ENCODE measurements around the gene LEAP2. TPM values are rescaled to one million over a fixed set of nuclear protein-coding genes. Genes with fewer than 3 reads are reported as not detected.

LEAP2 gene
- total and polyA plus RNA-seq, 2 of the 4 experiments (the other 2 are of a cell fraction) = under 0.01 to 0.36 TPM

GRCh38 chr5:132826424-132827082 lies 46.9 kb upstream of the LEAP2 start:
- Histone ChIP-seq H3K27ac (ENCODE audit: insufficient read depth, low read length) (no peak overlapping the region), H3K9me1 (ENCODE audit: insufficient read depth, low read length) (peaks cover 4% of the 10 kb centered on the region; the same call in 1 of the 2 replicates), H2AK9ac (replicated peaks; ENCODE audit: low read depth, low read length, poor library complexity) (peak overlapping the region; percentile 75), H3K14ac (replicated peaks; ENCODE audit: low read depth, low read length) (0 out of 2 replicates have a peak overlapping the region, but pooled peaks have one; percentile 52), H3K56ac (ENCODE audit: extremely low read depth, insufficient read depth, low read length) (peak overlapping the region; percentile 4; the same call in 1 of the 2 replicates), H3K4me2 (ENCODE audit: low read depth, low read length) (no peak overlapping the region), H3K23ac (ENCODE audit: low read depth, low read length) (peak overlapping the region; percentile 32; the same call in 1 of the 2 replicates), H3K9me3 (ENCODE audit: control insufficient read depth, insufficient read depth, low read length) (no peaks in the 10 kb centered on the region), H2AFZ (replicated peaks; ENCODE audit: low read length, poor library complexity) (no peak overlapping the region), H3K18ac (ENCODE audit: low read depth, low read length) (no peak overlapping the region), H3K4me3 (ENCODE audit: insufficient read depth, low read depth, low read length) (no peak overlapping the region), H3K36me3 (ENCODE audit: control insufficient read depth, insufficient read depth, low read length) (peaks cover 6% of the 10 kb centered on the region; the same call in 1 of the 2 replicates), H2BK15ac (ENCODE audit: low read depth, low read length) (no peak overlapping the region), H2BK120ac (ENCODE audit: low read depth, low read length) (no peak overlapping the region), H3K4ac (ENCODE audit: low read depth, low read length) (peak overlapping the region; percentile 16; the same call in 1 of the 2 replicates), H3K79me1 (ENCODE audit: low read depth in 1 of 2, low read length in 2 of 2) (peaks cover 13 to 32% of the 10 kb centered on the region in 2 experiments; a peak in 3 of 4 replicates), H3K9ac (ENCODE audit: low read depth, low read length) (no peak overlapping the region), H2BK5ac (ENCODE audit: low read depth, low read length, poor library complexity, severe bottlenecking) (no peak overlapping the region), H3K27me3 (ENCODE audit: control insufficient read depth, insufficient read depth, low read length) (no peaks in the 10 kb centered on the region), H2AK5ac (ENCODE audit: low read depth, low read length) (no peak overlapping the region), H4K8ac (ENCODE audit: low read depth in 2 of 2, low read length in 2 of 2) (no peak overlapping the region), H3K4me1 (ENCODE audit: control insufficient read depth, insufficient read depth, low read length) (peaks cover 7% of the 10 kb centered on the region; the same call in 1 of the 2 replicates), H2BK20ac (ENCODE audit: low read depth, low read length) (no peak overlapping the region), H4K5ac (ENCODE audit: low read depth, low read length) (no peak overlapping the region), H4K91ac (ENCODE audit: insufficient read depth, low read depth, low read length) (no peak overlapping the region), H4K20me1 (ENCODE audit: insufficient read depth, low read length) (no peaks in the 10 kb centered on the region)
- ATAC-seq (ENCODE audit: low read depth) (no peak), DNase-seq (no peak)
- ChIA-PET CTCF (no interaction called here), POLR2A (ENCODE audit: unreplicated experiment) (no interaction called here)
- intact Hi-C loops (cut with micrococcal nuclease) = no loop called here
- BruUV-seq (replicated peaks) = no TSS peak
- TF ChIP-seq CHD1 (IDR thresholded peaks at IDR 0.05; ENCODE audit: low read depth, low read length) (no peak), RFX5 (IDR thresholded peaks at IDR 0.05; ENCODE audit: low read depth, low read length) (no peak), RCOR1 (IDR thresholded peaks at IDR 0.05; ENCODE audit: insufficient replicate concordance, low read length) (no peak), SMC3 (IDR thresholded peaks at IDR 0.05; ENCODE audit: low read depth, low read length) (no peak), CEBPB (IDR thresholded peaks at IDR 0.05; ENCODE audit: low read depth, low read length) (no peak), MAFK (IDR thresholded peaks at IDR 0.05; ENCODE audit: low read depth, low read length) (no peak), ELK1 (IDR thresholded peaks at IDR 0.05; ENCODE audit: borderline replicate concordance, low read depth, low read length) (no peak), POLR2A (IDR thresholded peaks at IDR 0.05; ENCODE audit: low read depth, low read length) (no peak)
- TF ChIP-seq, protein P1, sequence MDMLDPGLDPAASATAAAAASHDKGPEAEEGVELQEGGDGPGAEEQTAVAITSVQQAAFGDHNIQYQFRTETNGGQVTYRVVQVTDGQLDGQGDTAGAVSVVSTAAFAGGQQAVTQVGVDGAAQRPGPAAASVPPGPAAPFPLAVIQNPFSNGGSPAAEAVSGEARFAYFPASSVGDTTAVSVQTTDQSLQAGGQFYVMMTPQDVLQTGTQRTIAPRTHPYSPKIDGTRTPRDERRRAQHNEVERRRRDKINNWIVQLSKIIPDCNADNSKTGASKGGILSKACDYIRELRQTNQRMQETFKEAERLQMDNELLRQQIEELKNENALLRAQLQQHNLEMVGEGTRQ (IDR thresholded peaks at IDR 0.05; ENCODE audit: low read depth, low read length) = no peak
- 91% methylated on average over 3 of the region's 6 CpGs; no CpG with 5 or more reads in 1 of the 2 experiments for WGBS, 2 experiments (ENCODE audit: extremely low coverage in 2 of 2, insufficient read length in 1 of 2)
- in situ Hi-C loops (cut with MboI; ENCODE audit: low sequenced_read_pairs) = no loop called here
- dilution Hi-C loops (cut with HindIII; ENCODE audit: low sequenced_read_pairs, unreplicated experiment) = no loop called here
